Measurements from ENCODE around the gene STXBP4. TPM values are rescaled to one million over a fixed set of nuclear protein-coding genes. Genes with fewer than 3 reads are reported as not detected.
A peak's percentile ranks its signal among the peaks of the same experiment; 100 is the strongest.

Gene STXBP4
- total RNA-seq, 1 experiment from 2014 or later = 16.5 TPM

DNA sequence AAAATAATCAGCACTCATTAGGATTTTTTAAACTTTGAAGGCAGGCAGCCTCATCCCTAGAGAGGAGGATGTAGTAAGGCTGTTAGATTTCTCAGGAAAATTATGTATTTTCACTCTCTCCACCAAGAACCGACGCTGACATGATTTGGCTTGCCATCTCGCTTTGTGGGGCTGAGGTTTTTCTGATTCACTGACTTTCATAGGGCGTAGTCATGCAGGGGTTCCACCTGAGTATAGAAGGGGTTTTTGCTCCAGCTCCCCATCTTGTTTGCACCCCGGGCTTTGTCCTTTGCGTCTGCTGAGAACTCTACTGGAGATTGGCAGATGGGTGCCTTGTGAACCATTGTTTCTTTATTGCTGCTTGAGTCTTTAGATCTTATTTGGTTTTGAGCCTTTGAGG lies 47.7 kb upstream of the STXBP4 start:
- H3K36me3 Mint-ChIP-seq (ENCODE audit: insufficient read depth in 1 of 3, low read depth in 3 of 3) = peaks cover 33 to 63% (median 55%) of the 10 kb centered on the region in 3 experiments
- peak overlapping the region; percentile 40 to 87 (median 84); a peak in 4 of 7 replicates for H3K27ac Mint-ChIP-seq
- peaks cover 26 to 29% of the 10 kb centered on the region in 2 experiments for H3K4me1 Mint-ChIP-seq

More for the DNA sequence above, 47.7 kb upstream of the STXBP4 start:
- H3K4ac ChIP-seq (ENCODE audit: low read depth, low read length) = no peak overlapping the region
- H3K79me2 ChIP-seq (ENCODE audit: insufficient read depth, low read length) = no peaks in the 10 kb centered on the region; the same call in 1 of the 2 replicates
- TF ChIP-seq CTCF (conservative IDR thresholded peaks at IDR 0.05) = no peak
- no peak overlapping the region for H3K18ac ChIP-seq (ENCODE audit: insufficient read length, low read depth, low read length)
- WGBS (ENCODE audit: extremely low coverage, insufficient read length, low lambda C conversion rate) = no CpG with 5 or more reads among the region's 6 CpGs
- H4K8ac ChIP-seq (replicated peaks; ENCODE audit: insufficient read length, low read depth, low read length) = no peak overlapping the region
- no peak overlapping the region for H2BK12ac ChIP-seq (ENCODE audit: insufficient read length, low read depth, low read length)
- no peak overlapping the region for H3K4me3 Mint-ChIP-seq
- H3K23me2 ChIP-seq (ENCODE audit: insufficient read length, low read depth, low read length, poor library complexity, severe bottlenecking) = no peaks in the 10 kb centered on the region
- no peak overlapping the region for H2AK5ac ChIP-seq (ENCODE audit: insufficient read length, low read length)
- no peak overlapping the region for H3K14ac ChIP-seq (ENCODE audit: insufficient read depth, low read length)
- H2BK20ac ChIP-seq (ENCODE audit: low read depth, low read length, poor library complexity, severe bottlenecking) = no peak overlapping the region
- no peak overlapping the region for H3K4me2 ChIP-seq (ENCODE audit: insufficient read depth, insufficient read length, low read length)
- no peak for DNase-seq
- no peaks in the 10 kb centered on the region for H4K20me1 ChIP-seq (ENCODE audit: control insufficient read depth, insufficient read depth, insufficient read length)
- no peaks in the 10 kb centered on the region for H3K79me1 ChIP-seq (ENCODE audit: insufficient read depth, low read depth, low read length, poor library complexity, severe bottlenecking)
- H2AFZ ChIP-seq (ENCODE audit: low read length) = no peak overlapping the region
- H2BK120ac ChIP-seq (ENCODE audit: low read depth, low read length, poor library complexity, severe bottlenecking) = no peak overlapping the region
- no peaks in the 10 kb centered on the region for H3K9me3 ChIP-seq (ENCODE audit: control insufficient read depth, low read depth, low read length)
- H4K5ac ChIP-seq (ENCODE audit: insufficient read length, low read depth, low read length) = no peak overlapping the region
- H2BK5ac ChIP-seq (ENCODE audit: insufficient read length, low read length) = no peak overlapping the region
- H3K27ac ChIP-seq (ENCODE audit: insufficient read length, low read depth, low read length) = no peak overlapping the region
- no peak overlapping the region for H2BK15ac ChIP-seq (ENCODE audit: low read depth, low read length)
- no peak overlapping the region for H4K91ac ChIP-seq (ENCODE audit: insufficient read length, low read depth, low read length)
- no peaks in the 10 kb centered on the region for H3K27me3 Mint-ChIP-seq (ENCODE audit: low read depth)
- H3T11ph ChIP-seq (ENCODE audit: low read length) = no peak overlapping the region
- H3K4me1 ChIP-seq (ENCODE audit: insufficient read depth, low read length) = no peaks in the 10 kb centered on the region
- H3K9ac ChIP-seq (ENCODE audit: extremely low read depth, insufficient read length, low read length) = no peak overlapping the region
- H3K56ac ChIP-seq (ENCODE audit: insufficient read length, low read depth, low read length) = no peak overlapping the region
- no peaks in the 10 kb centered on the region for H3K27me3 ChIP-seq (ENCODE audit: insufficient read depth, low read length)
- no peak overlapping the region for H3K23ac ChIP-seq (ENCODE audit: insufficient read length, low read depth, low read length)
- H3K9me3 Mint-ChIP-seq = peaks cover 11 to 12% of the 10 kb centered on the region in 2 experiments; a peak in 4 of 5 replicates

Data from H9 (cell line).